Measurements from ENCODE around the gene ZNF383.
"Not testable (repeated sequence)": the region's sequence is repeated elsewhere in the genome, so short reads cannot be mapped to it uniquely, and the experiment has no call there.

ZNF383 gene

GRCh38 chr19:37292998-37293939 is 75.3 kb downstream of the ZNF383 start:
- not testable (repeated sequence) for DNase-seq (ENCODE audit: low read depth)

DNA sequence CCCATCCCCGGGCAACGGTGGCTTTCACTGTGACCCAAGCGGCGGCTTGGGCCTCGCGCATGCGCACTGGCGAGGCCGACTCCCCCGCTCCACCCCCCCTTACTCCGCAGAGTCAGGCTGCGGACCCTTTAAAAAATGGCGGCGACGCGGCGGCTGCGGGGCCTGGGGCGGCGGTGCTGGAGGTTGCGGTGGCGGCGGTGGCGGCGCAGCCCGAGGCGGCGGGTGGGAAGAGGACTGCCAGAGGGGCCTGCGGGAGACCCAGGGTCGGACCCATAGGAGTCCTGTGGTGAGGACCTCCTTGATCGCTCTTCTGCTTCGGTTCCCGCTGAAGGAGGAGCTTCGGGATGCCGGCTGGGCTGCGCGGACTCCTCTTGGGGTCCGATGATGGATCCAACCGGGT is 76.2 kb downstream of the ZNF383 start:
- DNase-seq (ENCODE audit: low read depth), result not testable (repeated sequence)
